ENCODE results near the gene NOXRED1.

The NOXRED1 gene

DNA sequence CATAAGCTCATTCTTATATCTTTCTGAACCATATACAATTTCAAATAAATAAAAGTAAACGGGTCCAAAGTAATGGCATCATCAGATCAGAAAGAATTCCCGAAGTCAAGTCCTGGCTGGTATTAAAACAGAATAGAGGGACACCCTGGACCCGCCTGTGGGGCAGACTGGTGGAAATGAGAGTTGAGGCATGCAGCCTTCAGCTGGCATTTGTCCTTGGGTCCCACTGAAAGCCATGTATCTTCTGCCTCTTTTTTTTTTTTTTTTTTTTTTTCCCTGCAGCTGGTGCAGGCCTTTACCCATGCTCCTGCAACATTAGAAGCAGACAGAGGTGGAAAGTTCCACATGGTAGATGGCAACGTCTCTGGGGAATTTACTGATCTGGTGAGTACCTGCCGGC lies 44.5 kb upstream of the NOXRED1 start:
- Histone ChIP-seq H3K36me3 (ENCODE audit: control insufficient read depth in 1 of 2, insufficient read depth in 2 of 2, low read depth in 1 of 2, low read length in 2 of 2) (peaks cover 42 to 67% of the 10 kb centered on the region in 2 experiments), H2BK12ac (ENCODE audit: low read length in 2 of 2) (no peak overlapping the region), H4K91ac (ENCODE audit: low read length) (no peak overlapping the region), H3K27me3 (ENCODE audit: control insufficient read depth in 1 of 2, insufficient read depth in 1 of 2, low read length in 2 of 2) (peaks cover 4 to 5% of the 10 kb centered on the region in 2 experiments), H2BK120ac (ENCODE audit: low read depth, low read length) (no peak overlapping the region), H2AFZ (ENCODE audit: low read depth, low read length) (no peak overlapping the region), H2BK15ac (ENCODE audit: low read depth, poor library complexity, severe bottlenecking) (no peak overlapping the region), H2BK5ac (ENCODE audit: low read depth, low read length, poor library complexity, severe bottlenecking) (no peak overlapping the region), H3K9ac (ENCODE audit: low read length) (no peak overlapping the region), H4K8ac (ENCODE audit: low read length) (no peak overlapping the region), H3K4me2 (ENCODE audit: low read length, poor library complexity, severe bottlenecking) (no peak overlapping the region), H3K18ac (ENCODE audit: low read depth in 1 of 2, low read length in 2 of 2) (no peak overlapping the region), H3K4me1 (ENCODE audit: control insufficient read depth, insufficient read depth, low read depth, low read length) (peaks cover 2% of the 10 kb centered on the region), H3K4me3 (ENCODE audit: insufficient read depth in 1 of 2, low read depth in 1 of 2, low read length in 2 of 2) (no peak overlapping the region), H3K23ac (ENCODE audit: low read length in 2 of 2) (no peak overlapping the region), H3K27ac (ENCODE audit: low read length, poor library complexity, severe bottlenecking) (no peak overlapping the region), H2AK5ac (ENCODE audit: low read length, severe bottlenecking) (no peak overlapping the region), H3K14ac (ENCODE audit: low read length in 2 of 2) (no peak overlapping the region), H3K79me1 (replicated peaks; ENCODE audit: low read length, poor library complexity, severe bottlenecking) (peaks cover 13% of the 10 kb centered on the region), H3K9me3 (ENCODE audit: control insufficient read depth, low read length) (no peaks in the 10 kb centered on the region), H3K4ac (ENCODE audit: low read depth in 1 of 2, low read length in 2 of 2) (no peak overlapping the region)
- DNase-seq, result no peak
- WGBS, result 98% methylated on average over 4 of the region's 5 CpGs

DNA sequence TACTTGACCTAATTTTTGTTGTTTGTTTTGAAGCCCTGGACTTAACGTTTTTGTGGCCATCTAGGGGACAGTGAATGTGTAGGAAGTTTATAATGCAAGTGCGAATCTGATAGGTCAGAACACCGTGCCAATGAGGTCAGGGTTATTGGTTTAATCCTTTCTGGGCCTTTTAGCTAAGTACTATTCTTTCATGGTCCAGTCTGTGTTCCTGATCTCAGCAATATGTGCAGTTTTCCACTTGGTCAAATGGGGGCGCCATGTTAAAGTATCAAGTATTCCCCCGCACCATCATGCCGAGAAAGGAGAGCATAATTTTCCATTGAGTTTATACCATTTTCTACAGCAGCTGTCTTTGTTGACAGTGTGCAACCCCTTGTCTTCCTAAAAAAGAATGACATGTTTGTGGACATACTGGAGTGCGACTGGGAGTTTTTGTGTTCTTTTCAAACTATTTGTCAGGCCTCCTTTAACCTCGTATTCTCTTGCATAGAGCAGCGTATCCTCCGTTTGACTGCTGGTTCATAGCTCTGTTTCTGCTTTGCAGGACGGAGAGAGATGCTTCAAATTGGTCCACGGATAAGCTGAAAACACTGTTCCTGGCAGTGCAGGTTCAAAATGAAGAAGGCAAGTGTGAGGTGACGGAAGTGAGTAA lies 35.9 kb upstream of the NOXRED1 start:
- Histone ChIP-seq H2BK12ac (ENCODE audit: low read length in 2 of 2) (no peak overlapping the region), H3K23ac (ENCODE audit: low read length in 2 of 2) (no peak overlapping the region), H2AK5ac (ENCODE audit: low read length, severe bottlenecking) (no peak overlapping the region), H3K4me3 (ENCODE audit: insufficient read depth in 1 of 2, low read depth in 1 of 2, low read length in 2 of 2) (peak overlapping the region in 1 of 2 experiments; percentile 92), H4K8ac (ENCODE audit: low read length) (no peak overlapping the region), H4K91ac (ENCODE audit: low read length) (no peak overlapping the region), H3K18ac (ENCODE audit: low read depth in 1 of 2, low read length in 2 of 2) (no peak overlapping the region), H2BK15ac (ENCODE audit: low read depth, poor library complexity, severe bottlenecking) (no peak overlapping the region), H3K4me1 (ENCODE audit: control insufficient read depth, insufficient read depth, low read depth, low read length) (peaks cover 2% of the 10 kb centered on the region), H3K9me3 (ENCODE audit: control insufficient read depth, low read length) (no peaks in the 10 kb centered on the region), H3K4ac (ENCODE audit: low read depth in 1 of 2, low read length in 2 of 2) (no peak overlapping the region), H3K79me1 (replicated peaks; ENCODE audit: low read length, poor library complexity, severe bottlenecking) (peaks cover 22% of the 10 kb centered on the region), H3K14ac (ENCODE audit: low read length in 2 of 2) (no peak overlapping the region), H2AFZ (ENCODE audit: low read depth, low read length) (no peak overlapping the region), H3K4me2 (ENCODE audit: low read length, poor library complexity, severe bottlenecking) (peak overlapping the region; percentile 73), H2BK5ac (ENCODE audit: low read depth, low read length, poor library complexity, severe bottlenecking) (no peak overlapping the region), H3K27ac (ENCODE audit: low read length, poor library complexity, severe bottlenecking) (no peak overlapping the region), H3K27me3 (ENCODE audit: control insufficient read depth in 1 of 2, insufficient read depth in 1 of 2, low read length in 2 of 2) (no peaks in the 10 kb centered on the region), H3K9ac (ENCODE audit: low read length) (peak overlapping the region; percentile 91), H2BK120ac (ENCODE audit: low read depth, low read length) (no peak overlapping the region), H3K36me3 (ENCODE audit: control insufficient read depth in 1 of 2, insufficient read depth in 2 of 2, low read depth in 1 of 2, low read length in 2 of 2) (peaks cover 25 to 43% of the 10 kb centered on the region in 2 experiments)
- 54% methylated on average over 13 of the region's 13 CpGs for WGBS
- DNase-seq, result peak; percentile 84

DNA sequence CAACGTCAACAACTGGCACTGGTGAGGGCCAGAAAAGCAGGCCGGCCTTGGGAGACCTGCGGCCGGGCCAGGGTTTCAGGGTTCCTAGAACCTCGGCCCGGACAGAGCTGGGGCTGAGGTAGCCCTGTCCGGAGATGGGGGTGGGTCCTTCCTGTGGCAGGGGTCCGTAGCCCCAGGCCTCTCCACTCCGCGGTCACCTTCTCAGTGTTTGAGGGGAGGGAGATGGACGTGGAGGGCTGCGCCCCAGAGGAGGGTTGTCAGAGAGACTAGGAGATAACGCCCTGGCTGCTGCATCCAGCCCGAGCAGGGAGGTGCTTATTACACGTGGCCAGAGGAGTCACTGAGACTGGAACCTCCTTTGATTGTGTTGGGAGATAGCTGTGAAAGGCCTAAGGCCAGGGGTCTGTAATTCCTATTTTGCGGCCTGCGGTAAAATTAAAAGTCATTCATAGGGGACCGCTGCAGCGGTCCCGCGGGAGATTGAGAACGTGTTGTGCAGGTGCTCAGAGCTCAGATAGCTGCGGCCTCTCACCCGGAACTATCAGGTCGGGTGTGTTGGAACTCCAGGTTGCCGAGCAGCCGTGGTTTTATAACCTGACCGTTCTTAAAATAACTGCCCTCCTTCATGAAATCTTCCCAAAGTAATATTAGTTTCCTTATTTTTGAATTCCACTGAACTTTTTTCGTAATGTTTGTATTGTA lies 35.1 kb upstream of the NOXRED1 start:
- WGBS, result 2% methylated on average over 28 of the region's 29 CpGs
- Histone ChIP-seq H3K18ac (ENCODE audit: low read depth in 1 of 2, low read length in 2 of 2) (peak overlapping the region; percentile 82 to 97), H2AFZ (ENCODE audit: low read depth, low read length) (peak overlapping the region; percentile 87), H2BK5ac (ENCODE audit: low read depth, low read length, poor library complexity, severe bottlenecking) (peak overlapping the region; percentile 35), H2AK5ac (ENCODE audit: low read length, severe bottlenecking) (no peak overlapping the region), H3K9me3 (ENCODE audit: control insufficient read depth, low read length) (no peaks in the 10 kb centered on the region), H3K79me1 (replicated peaks; ENCODE audit: low read length, poor library complexity, severe bottlenecking) (peaks cover 18% of the 10 kb centered on the region), H3K36me3 (ENCODE audit: control insufficient read depth in 1 of 2, insufficient read depth in 2 of 2, low read depth in 1 of 2, low read length in 2 of 2) (peaks cover 19 to 35% of the 10 kb centered on the region in 2 experiments), H2BK15ac (ENCODE audit: low read depth, poor library complexity, severe bottlenecking) (no peak overlapping the region), H3K4ac (ENCODE audit: low read depth in 1 of 2, low read length in 2 of 2) (peak overlapping the region; percentile 20 to 86), H3K4me3 (ENCODE audit: insufficient read depth in 1 of 2, low read depth in 1 of 2, low read length in 2 of 2) (peak overlapping the region; percentile 92 to 97), H3K27ac (ENCODE audit: low read length, poor library complexity, severe bottlenecking) (peak overlapping the region; percentile 98), H3K4me2 (ENCODE audit: low read length, poor library complexity, severe bottlenecking) (peak overlapping the region; percentile 93), H3K23ac (ENCODE audit: low read length in 2 of 2) (peak overlapping the region in 1 of 2 experiments; percentile 91), H2BK12ac (ENCODE audit: low read length in 2 of 2) (no peak overlapping the region), H2BK120ac (ENCODE audit: low read depth, low read length) (peak overlapping the region; percentile 19), H3K9ac (ENCODE audit: low read length) (peak overlapping the region; percentile 91), H3K4me1 (ENCODE audit: control insufficient read depth, insufficient read depth, low read depth, low read length) (peaks cover 2% of the 10 kb centered on the region), H3K14ac (ENCODE audit: low read length in 2 of 2) (peak overlapping the region in 1 of 2 experiments; percentile 94), H4K8ac (ENCODE audit: low read length) (peak overlapping the region; percentile 56), H3K27me3 (ENCODE audit: control insufficient read depth in 1 of 2, insufficient read depth in 1 of 2, low read length in 2 of 2) (no peaks in the 10 kb centered on the region), H4K91ac (ENCODE audit: low read length) (no peak overlapping the region)
- DNase-seq, result peak; percentile 63

DNA sequence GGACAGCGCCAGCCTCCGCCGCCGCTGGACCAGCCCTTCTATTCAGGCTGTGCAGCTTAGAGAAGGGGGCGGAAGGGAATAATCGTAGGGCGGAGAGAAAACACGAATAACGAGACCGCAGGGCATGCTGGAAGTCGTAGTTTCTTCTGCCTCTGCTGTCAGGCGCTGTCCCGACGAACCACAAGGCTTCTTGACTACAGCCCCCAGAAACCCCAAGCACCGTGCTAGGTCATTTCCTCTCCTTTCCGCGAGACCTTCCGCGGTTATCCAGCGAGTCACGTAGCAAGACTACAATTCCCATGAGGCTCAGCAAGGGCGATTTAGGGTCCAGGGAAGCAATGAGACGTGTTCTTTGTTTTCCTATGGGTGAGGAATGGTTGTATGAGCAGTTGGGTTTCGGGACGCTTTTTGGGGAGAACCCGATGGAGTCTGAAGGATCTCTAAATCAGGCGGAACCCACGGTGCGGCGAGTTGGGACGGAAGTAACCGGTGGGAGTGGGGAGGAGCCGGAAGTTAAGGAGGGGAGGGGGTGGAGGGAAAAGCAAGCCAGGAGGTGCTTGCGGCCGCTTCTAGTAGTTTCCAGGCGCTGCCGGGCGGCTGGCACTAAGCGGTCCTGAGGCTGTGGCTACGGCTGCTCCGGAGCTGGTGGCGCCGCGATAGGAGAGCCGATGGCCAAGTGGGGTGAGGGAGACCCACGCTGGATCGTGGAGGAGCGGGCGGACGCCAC lies 34.4 kb upstream of the NOXRED1 start, which contains the start of the genes AHSA1 and VIPAS39:
TSS of gene AHSA1 (plus strand) at position 572 of the 727 bp plus-strand sequence. CDS start at position 669, 97 bp downstream.
TSS of gene VIPAS39 (minus strand) at position 80 of the 727 bp plus-strand sequence. CDS start 3,499 bp downstream, outside the sequence.
- Histone ChIP-seq H4K91ac (ENCODE audit: low read length) (no peak within 1 kb of the TSS), H3K27me3 (ENCODE audit: control insufficient read depth in 1 of 2, insufficient read depth in 1 of 2, low read length in 2 of 2) (no peaks in the 10 kb centered on the region), H2AFZ (ENCODE audit: low read depth, low read length) (peak within 1 kb of the TSS; percentile 87), H2BK5ac (ENCODE audit: low read depth, low read length, poor library complexity, severe bottlenecking) (peak within 1 kb of the TSS; percentile 80), H3K9ac (ENCODE audit: low read length) (peak within 1 kb of the TSS; percentile 91), H4K8ac (ENCODE audit: low read length) (peak within 1 kb of the TSS; percentile 56), H3K18ac (ENCODE audit: low read depth in 1 of 2, low read length in 2 of 2) (peak within 1 kb of the TSS; percentile 82 to 97), H3K14ac (ENCODE audit: low read length in 2 of 2) (peak within 1 kb of the TSS in 1 of 2 experiments; percentile 94), H2BK120ac (ENCODE audit: low read depth, low read length) (peak within 1 kb of the TSS; percentile 69), H2AK5ac (ENCODE audit: low read length, severe bottlenecking) (no peak within 1 kb of the TSS), H3K23ac (ENCODE audit: low read length in 2 of 2) (peak within 1 kb of the TSS in 1 of 2 experiments; percentile 91), H2BK15ac (ENCODE audit: low read depth, poor library complexity, severe bottlenecking) (no peak within 1 kb of the TSS), H3K79me1 (replicated peaks; ENCODE audit: low read length, poor library complexity, severe bottlenecking) (peaks cover 21% of the 10 kb centered on the region), H2BK12ac (ENCODE audit: low read length in 2 of 2) (no peak within 1 kb of the TSS), H3K9me3 (ENCODE audit: control insufficient read depth, low read length) (no peaks in the 10 kb centered on the region), H3K4ac (ENCODE audit: low read depth in 1 of 2, low read length in 2 of 2) (peak within 1 kb of the TSS; percentile 20 to 86), H3K4me2 (ENCODE audit: low read length, poor library complexity, severe bottlenecking) (peak within 1 kb of the TSS; percentile 93), H3K36me3 (ENCODE audit: control insufficient read depth in 1 of 2, insufficient read depth in 2 of 2, low read depth in 1 of 2, low read length in 2 of 2) (peaks cover 15 to 35% of the 10 kb centered on the region in 2 experiments), H3K4me3 (ENCODE audit: insufficient read depth in 1 of 2, low read depth in 1 of 2, low read length in 2 of 2) (peak within 1 kb of the TSS; percentile 92 to 97), H3K4me1 (ENCODE audit: control insufficient read depth, insufficient read depth, low read depth, low read length) (peaks cover 2% of the 10 kb centered on the region), H3K27ac (ENCODE audit: low read length, poor library complexity, severe bottlenecking) (peak within 1 kb of the TSS; percentile 98)
- DNase-seq, result peak; percentile 100
- under 1% methylated on average over 47 of the region's 50 CpGs for WGBS

Data from mesenchymal stem cell (in vitro differentiated cells and primary cell).